Astrocyte (in vitro differentiated cells and primary cell): Measurements from ENCODE around the gene DNAJC16. TPM values are rescaled to one million over a fixed set of nuclear protein-coding genes. Genes with fewer than 3 reads are reported as not detected.
"Not testable (repeated sequence)": the region's sequence is repeated elsewhere in the genome, so short reads cannot be mapped to it uniquely, and the experiment has no call there.

Experiments
- DNase-seq: peaks from one replicate; pipeline ENCODE4 v3.0.0-alpha.2; 2010; ENCODE audit warnings: low read depth
- FAIRE-seq: peaks from 2 replicates; lab custom pipeline; 2011; peaks lifted over from hg19 to GRCh38; lab: Jason Lieb, UNC
- H2AFZ ChIP-seq: 2 replicates; pipeline ENCODE4 v1.6.0; 2012; ENCODE audit warnings: low read depth, low read length, inconsistent platforms
- H3K27ac ChIP-seq: 2 replicates; pipeline ENCODE4 v1.5.1; 2011; ENCODE audit warnings: low read depth, low read length, inconsistent platforms
- H3K27me3 ChIP-seq: 2 replicates; pipeline ENCODE4 v1.6.0; 2011; ENCODE audit warnings: low read length, inconsistent platforms; ENCODE audit not compliant: insufficient read depth
- H3K36me3 ChIP-seq: 2 replicates; pipeline ENCODE4 v1.5.1; 2011; ENCODE audit warnings: low read length, inconsistent platforms; ENCODE audit not compliant: insufficient read depth
- H3K4me1 ChIP-seq: 2 replicates; pipeline ENCODE4 v1.5.1; 2011; ENCODE audit warnings: low read length, inconsistent platforms; ENCODE audit not compliant: insufficient read depth
- H3K4me2 ChIP-seq: 2 replicates; pipeline ENCODE4 v1.6.0; 2012; ENCODE audit warnings: low read length, inconsistent platforms
- H3K4me3 ChIP-seq: 2 replicates; pipeline ENCODE4 v1.5.1; 2011; ENCODE audit warnings: low read depth, mild to moderate bottlenecking, low read length, inconsistent platforms; ENCODE audit not compliant: insufficient read depth
- H3K79me2 ChIP-seq: 2 replicates; pipeline ENCODE4 v1.6.0; 2012; ENCODE audit warnings: mild to moderate bottlenecking, low read length, inconsistent platforms; ENCODE audit not compliant: insufficient read depth
- H3K9ac ChIP-seq: 2 replicates; pipeline ENCODE4 v1.6.0; 2012; ENCODE audit warnings: mild to moderate bottlenecking, low read length, inconsistent platforms
- H3K9me3 ChIP-seq: 2 replicates; pipeline ENCODE4 v1.5.1; 2012; ENCODE audit warnings: low read depth, mild to moderate bottlenecking, low read length, inconsistent platforms; ENCODE audit not compliant: insufficient read depth
- H4K20me1 ChIP-seq: 2 replicates; pipeline ENCODE4 v1.6.0; 2012; ENCODE audit warnings: low read length, inconsistent platforms; ENCODE audit not compliant: insufficient read depth
- H3K27ac Mint-ChIP-seq: one replicate; pipeline ENCODE4 v1.8.0; 2021; ENCODE audit warnings: mild to moderate bottlenecking, mixed read lengths; ENCODE audit not compliant: unreplicated experiment
- H3K27me3 Mint-ChIP-seq: one replicate; pipeline ENCODE4 v1.8.0; 2021; ENCODE audit warnings: low read depth, mixed read lengths; ENCODE audit not compliant: unreplicated experiment
- H3K36me3 Mint-ChIP-seq: one replicate; pipeline ENCODE4 v1.8.0; 2021; ENCODE audit warnings: low read depth, mixed read lengths; ENCODE audit not compliant: unreplicated experiment
- H3K4me1 Mint-ChIP-seq: one replicate; pipeline ENCODE4 v1.8.0; 2021; ENCODE audit warnings: low read depth, mixed read lengths; ENCODE audit not compliant: unreplicated experiment
- H3K4me3 Mint-ChIP-seq: one replicate; pipeline ENCODE4 v1.8.0; 2021; ENCODE audit warnings: mild to moderate bottlenecking, moderate library complexity, mixed read lengths; ENCODE audit not compliant: unreplicated experiment
- H3K9me3 Mint-ChIP-seq: one replicate; pipeline ENCODE4 v1.8.0; 2021; ENCODE audit warnings: mild to moderate bottlenecking, mixed read lengths; ENCODE audit not compliant: unreplicated experiment
- total RNA-seq: library from RNA; stranded (reverse); gene quantifications from 2 replicates; pipeline ENCODE4 v1.2.1, GENCODE V29; 2021
- TF ChIP-seq, protein P1 (sequence below): IDR thresholded peaks from 2 replicates; pipeline ENCODE4 v1.5.1; 2011; ENCODE audit warnings: low read depth, mild to moderate bottlenecking, inconsistent platforms, low read length, moderate library complexity; ENCODE audit not compliant: insufficient read depth

The DNAJC16 gene
- total RNA-seq, 1 donor from 2014 or later: 19.6 TPM

DNA sequence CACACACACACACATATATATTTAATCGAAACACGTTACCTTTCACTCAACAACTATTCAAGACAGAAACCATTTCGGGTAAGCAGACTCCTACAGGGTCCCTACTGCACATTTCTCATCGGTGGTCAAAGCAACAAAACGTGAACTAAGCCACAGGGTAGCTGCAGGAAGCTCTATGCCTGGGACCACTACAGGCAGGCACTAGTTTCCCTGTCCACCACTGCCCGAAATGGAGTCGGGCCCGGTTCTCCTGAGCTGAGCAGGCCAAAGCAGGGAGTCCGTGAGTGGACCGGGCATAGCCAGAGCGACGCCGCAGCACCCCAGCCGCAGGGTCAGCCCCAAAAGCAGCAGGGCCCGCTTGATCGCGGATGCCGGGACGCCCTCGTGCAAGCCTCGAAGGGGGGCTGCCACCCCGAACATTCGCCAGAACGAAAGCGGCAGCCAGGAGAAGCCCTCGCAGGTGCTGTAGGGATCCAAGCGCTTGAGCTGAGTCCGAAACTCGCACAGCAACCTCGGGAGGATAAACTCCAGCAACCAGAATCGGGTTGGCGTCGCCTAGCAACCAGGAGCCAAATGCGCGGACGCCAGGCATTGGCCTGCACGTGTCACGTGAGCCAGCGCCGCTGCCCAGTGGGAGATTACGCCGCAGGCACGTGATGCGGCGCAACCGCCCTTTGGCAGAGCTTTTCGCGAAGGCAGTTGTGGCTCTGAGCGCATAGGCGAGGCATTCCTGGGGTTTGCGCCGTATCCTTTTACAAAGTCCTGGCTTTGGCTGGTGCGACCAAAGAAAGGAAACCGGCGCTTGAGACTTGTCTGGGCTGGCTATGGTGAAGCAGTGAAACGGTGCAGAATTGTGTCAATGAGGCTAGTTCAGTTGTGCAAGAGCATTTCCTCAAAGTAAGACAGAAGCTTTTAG is 76.7 kb downstream of the DNAJC16 start:
- H2AFZ ChIP-seq: peak overlapping the region; percentile 97
- peaks cover 2% of the 10 kb centered on the region for H3K79me2 ChIP-seq
- peaks cover 6% of the 10 kb centered on the region for H3K4me1 ChIP-seq
- no peaks in the 10 kb centered on the region for H3K36me3 ChIP-seq
- H3K9ac ChIP-seq: peak overlapping the region; percentile 81
- TF ChIP-seq, protein P1, sequence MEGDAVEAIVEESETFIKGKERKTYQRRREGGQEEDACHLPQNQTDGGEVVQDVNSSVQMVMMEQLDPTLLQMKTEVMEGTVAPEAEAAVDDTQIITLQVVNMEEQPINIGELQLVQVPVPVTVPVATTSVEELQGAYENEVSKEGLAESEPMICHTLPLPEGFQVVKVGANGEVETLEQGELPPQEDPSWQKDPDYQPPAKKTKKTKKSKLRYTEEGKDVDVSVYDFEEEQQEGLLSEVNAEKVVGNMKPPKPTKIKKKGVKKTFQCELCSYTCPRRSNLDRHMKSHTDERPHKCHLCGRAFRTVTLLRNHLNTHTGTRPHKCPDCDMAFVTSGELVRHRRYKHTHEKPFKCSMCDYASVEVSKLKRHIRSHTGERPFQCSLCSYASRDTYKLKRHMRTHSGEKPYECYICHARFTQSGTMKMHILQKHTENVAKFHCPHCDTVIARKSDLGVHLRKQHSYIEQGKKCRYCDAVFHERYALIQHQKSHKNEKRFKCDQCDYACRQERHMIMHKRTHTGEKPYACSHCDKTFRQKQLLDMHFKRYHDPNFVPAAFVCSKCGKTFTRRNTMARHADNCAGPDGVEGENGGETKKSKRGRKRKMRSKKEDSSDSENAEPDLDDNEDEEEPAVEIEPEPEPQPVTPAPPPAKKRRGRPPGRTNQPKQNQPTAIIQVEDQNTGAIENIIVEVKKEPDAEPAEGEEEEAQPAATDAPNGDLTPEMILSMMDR: no peak
- H3K4me2 ChIP-seq: peak overlapping the region; percentile 92
- H3K27ac ChIP-seq: peak overlapping the region; percentile 84
- peak overlapping the region; percentile 85 for H3K4me3 ChIP-seq
- peak; percentile 93 for DNase-seq
- H3K27ac Mint-ChIP-seq: peak overlapping the region; percentile 2
- H3K9me3 Mint-ChIP-seq: no peaks in the 10 kb centered on the region
- no peaks in the 10 kb centered on the region for H4K20me1 ChIP-seq
- H3K9me3 ChIP-seq: no peaks in the 10 kb centered on the region
- peaks cover 4% of the 10 kb centered on the region for H3K36me3 Mint-ChIP-seq
- H3K27me3 ChIP-seq: no peaks in the 10 kb centered on the region
- peaks cover 2% of the 10 kb centered on the region for H3K4me1 Mint-ChIP-seq
- peak overlapping the region; percentile 79 for H3K4me3 Mint-ChIP-seq
- no peak for FAIRE-seq
- peaks cover 20% of the 10 kb centered on the region for H3K27me3 Mint-ChIP-seq

DNA sequence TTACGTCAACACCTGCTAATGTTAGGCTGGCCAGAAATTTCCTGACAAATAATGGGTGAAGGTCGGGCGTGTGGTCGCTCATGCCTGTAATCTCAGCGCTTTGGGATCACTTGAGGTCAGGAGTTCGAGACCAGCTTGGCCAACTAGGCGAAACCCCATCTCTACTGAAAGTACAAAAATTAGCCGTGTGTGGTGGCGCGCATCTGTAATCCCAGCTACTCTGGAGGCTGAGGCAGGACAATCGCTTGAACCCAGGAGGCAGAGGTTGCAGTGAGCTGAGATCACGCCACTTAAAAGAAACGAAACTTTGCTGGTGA is 77.3 kb downstream of the DNAJC16 start:
- Mint-ChIP-seq H3K4me3 (peak overlapping the region; percentile 79), H3K27ac (peak overlapping the region; percentile 2), H3K27me3 (peaks cover 17% of the 10 kb centered on the region)
- not testable (repeated sequence) for H3K9me3 Mint-ChIP-seq, H3K36me3 Mint-ChIP-seq, H3K9me3 ChIP-seq, H3K27me3 ChIP-seq, H3K4me1 ChIP-seq, H3K4me1 Mint-ChIP-seq, FAIRE-seq, H3K27ac ChIP-seq, H4K20me1 ChIP-seq, DNase-seq, H3K79me2 ChIP-seq, H3K36me3 ChIP-seq
- H3K4me3 ChIP-seq: peak overlapping the region; percentile 85
- peak overlapping the region; percentile 92 for H3K4me2 ChIP-seq
- H2AFZ ChIP-seq: peak overlapping the region; percentile 97
- peak overlapping the region; percentile 81 for H3K9ac ChIP-seq

DNA sequence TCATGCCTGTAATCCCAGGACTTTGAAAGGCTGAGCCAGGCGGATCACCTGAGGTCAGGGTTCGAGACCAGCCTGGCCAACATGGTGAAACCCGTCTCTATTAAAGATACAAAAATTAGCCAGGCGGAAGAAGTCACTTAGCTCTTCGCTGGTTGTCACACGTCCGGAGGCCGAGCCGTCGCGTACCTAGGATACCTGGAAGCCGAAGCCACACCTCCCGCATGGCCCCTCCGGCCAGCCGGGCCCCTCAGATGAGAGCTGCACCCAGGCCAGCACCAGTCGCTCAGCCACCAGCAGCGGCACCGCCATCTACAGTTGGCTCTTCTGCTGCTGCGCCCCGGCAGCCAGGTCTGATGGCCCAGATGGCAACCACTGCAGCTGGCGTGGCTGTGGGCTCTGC is 77.8 kb downstream of the DNAJC16 start:
- not testable (repeated sequence) for H4K20me1 ChIP-seq, H3K4me2 ChIP-seq, H3K36me3 ChIP-seq, H2AFZ ChIP-seq, FAIRE-seq, H3K4me1 ChIP-seq, H3K79me2 ChIP-seq, H3K27ac ChIP-seq, H3K9me3 ChIP-seq, DNase-seq, H3K9me3 Mint-ChIP-seq, H3K4me1 Mint-ChIP-seq, H3K36me3 Mint-ChIP-seq, H3K4me3 Mint-ChIP-seq, H3K9ac ChIP-seq, H3K4me3 ChIP-seq, H3K27me3 ChIP-seq, H3K27ac Mint-ChIP-seq
- H3K27me3 Mint-ChIP-seq: peaks cover 14% of the 10 kb centered on the region
